Mucosa of rectum (tissue), 2 donors: ENCODE results near the gene ECHDC1.

Experiments
- H3K27ac ChIP-seq, 2 donors: one replicate each; pipeline ENCODE4 v1.7.0; 2013; ENCODE audit warnings: inconsistent platforms in 2 of 2, low read depth in 2 of 2, low read length in 2 of 2
- H3K27me3 ChIP-seq, 2 donors: one replicate each; pipeline ENCODE4 v1.7.0; 2013; ENCODE audit warnings: low read length in 2 of 2; ENCODE audit not compliant: control insufficient read depth in 2 of 2, insufficient read depth in 2 of 2
- H3K36me3 ChIP-seq, 2 donors: one replicate each; pipeline ENCODE4 v1.7.0; 2013; ENCODE audit warnings: low read length in 2 of 2; ENCODE audit not compliant: control insufficient read depth in 2 of 2, insufficient read depth in 2 of 2
- H3K4me1 ChIP-seq, 2 donors: one replicate each; pipeline ENCODE4 v1.7.0; 2013; ENCODE audit warnings: low read length in 2 of 2, mild to moderate bottlenecking in 1 of 2; ENCODE audit not compliant: control insufficient read depth in 2 of 2, insufficient read depth in 2 of 2
- H3K4me3 ChIP-seq, 2 donors: one replicate each; pipeline ENCODE4 v1.7.0; 2013; ENCODE audit warnings: low read length in 2 of 2
- H3K9ac ChIP-seq, 2 donors: one replicate each; pipeline ENCODE4 v1.7.0; 2013; ENCODE audit warnings: low read length in 2 of 2, low read depth in 1 of 2, mild to moderate bottlenecking in 1 of 2
- H3K9me3 ChIP-seq, 2 donors: one replicate each; pipeline ENCODE4 v1.7.0; 2013; ENCODE audit warnings: low read length in 2 of 2; ENCODE audit not compliant: control insufficient read depth in 2 of 2
- donor health status: healthy.
- donor health status: Normal muscosa, but diverticular disease.

ECHDC1 gene

DNA sequence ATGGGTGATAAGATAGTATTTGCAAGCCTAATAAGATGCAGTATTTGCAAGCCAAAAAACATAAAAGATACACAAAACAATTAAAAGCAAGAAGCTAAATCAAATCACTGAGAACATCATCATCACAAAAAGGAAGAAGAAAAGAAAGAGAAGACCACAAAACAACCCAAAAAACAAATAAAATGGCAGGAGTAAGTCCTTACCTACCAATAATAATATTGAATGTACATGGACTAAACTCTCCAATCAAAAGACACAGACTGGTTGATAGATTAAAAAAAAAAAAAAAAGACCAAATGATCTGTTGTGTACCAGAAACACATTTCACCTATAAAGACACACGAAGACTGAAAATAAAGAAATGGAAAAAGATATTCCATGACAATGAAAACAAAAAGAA lies 37.7 kb downstream of the ECHDC1 start:
- Histone ChIP-seq H3K4me1 (no peaks in the 10 kb centered on the region), H3K27me3 (no peaks in the 10 kb centered on the region), H3K9me3 (peaks cover 0 to 2% of the 10 kb centered on the region in 2 donors), H3K4me3 (no peak overlapping the region), H3K27ac (no peak overlapping the region), H3K9ac (no peak overlapping the region), H3K36me3 (peaks cover 0 to 3% of the 10 kb centered on the region in 2 donors)

DNA sequence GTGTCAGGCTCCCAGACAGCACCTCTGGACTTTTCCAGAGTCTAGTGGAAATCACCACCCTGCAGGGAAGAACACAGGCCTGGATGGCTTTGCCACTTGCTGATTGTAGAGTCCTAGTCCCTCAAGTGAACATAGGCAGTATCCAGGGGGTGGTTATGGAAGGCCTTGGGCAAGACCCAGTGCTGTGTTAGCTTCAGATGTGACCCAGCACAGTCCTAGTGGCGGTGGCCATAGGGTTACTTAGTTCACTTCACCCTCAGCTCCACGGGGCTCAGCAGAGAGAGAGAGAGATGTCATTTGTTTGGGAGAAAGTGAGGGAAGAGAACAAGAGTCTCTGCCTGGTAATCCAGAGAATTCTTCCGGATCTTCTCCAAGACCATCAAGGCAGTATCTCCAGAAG lies 39.5 kb downstream of the ECHDC1 start:
- Histone ChIP-seq H3K27me3 (no peaks in the 10 kb centered on the region), H3K27ac (peak overlapping the region in 1 of 2 donors; percentile 73), H3K9ac (no peak overlapping the region), H3K9me3 (peaks cover 0 to 2% of the 10 kb centered on the region in 2 donors), H3K4me1 (no peaks in the 10 kb centered on the region), H3K36me3 (peaks cover 0 to 7% of the 10 kb centered on the region in 2 donors), H3K4me3 (no peak overlapping the region)

DNA sequence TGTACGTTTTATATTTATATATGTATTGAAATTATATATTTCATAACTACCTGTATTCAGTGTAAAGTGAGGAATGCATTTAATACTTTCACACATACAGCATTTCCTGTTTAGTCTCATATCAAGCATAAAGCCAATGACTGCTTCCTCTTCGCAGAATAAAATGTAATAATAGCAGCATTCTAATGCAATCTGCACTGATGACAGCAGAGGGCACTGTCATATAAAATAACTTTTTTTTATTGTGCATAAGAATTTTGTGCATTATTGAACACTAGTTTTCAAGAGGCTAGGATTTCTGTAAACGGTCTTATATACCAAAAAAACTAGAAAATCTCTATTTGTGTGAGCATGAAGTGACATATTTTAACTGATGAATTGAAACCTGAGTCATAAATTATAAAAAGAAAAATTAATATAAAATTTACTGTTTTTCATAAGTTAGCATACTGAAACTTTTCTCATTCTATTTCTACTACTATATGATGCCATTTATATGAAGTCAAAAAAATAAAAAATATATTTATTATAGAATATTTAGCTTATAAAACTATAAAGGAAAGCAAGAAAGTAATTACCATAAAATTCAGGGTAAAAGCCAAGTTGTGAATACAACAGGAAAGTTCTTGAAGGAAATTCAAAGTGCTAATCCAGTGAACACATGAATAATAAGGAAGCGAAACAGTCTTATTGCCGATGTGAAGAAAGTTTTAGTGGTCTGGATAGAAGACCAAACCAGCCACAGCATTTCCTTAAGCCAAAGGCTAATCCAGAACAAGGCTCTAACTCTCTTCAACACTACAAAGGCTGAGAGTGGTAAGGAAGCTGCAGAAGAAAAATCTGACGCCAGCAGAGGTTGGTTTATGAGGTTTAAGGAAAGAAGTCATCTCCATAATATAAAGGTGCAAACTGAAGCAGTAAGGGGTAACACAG lies 40.4 kb downstream of the ECHDC1 start:
- H3K9ac ChIP-seq: peak overlapping the region in 1 of 2 donors; percentile 4
- no peak overlapping the region for H3K4me3 ChIP-seq
- no peaks in the 10 kb centered on the region for H3K4me1 ChIP-seq
- peaks cover 0 to 1% of the 10 kb centered on the region in 2 donors for H3K9me3 ChIP-seq
- H3K36me3 ChIP-seq: peaks cover 0 to 7% of the 10 kb centered on the region in 2 donors
- H3K27me3 ChIP-seq: no peaks in the 10 kb centered on the region
- H3K27ac ChIP-seq: peak overlapping the region; percentile 3 to 73

DNA sequence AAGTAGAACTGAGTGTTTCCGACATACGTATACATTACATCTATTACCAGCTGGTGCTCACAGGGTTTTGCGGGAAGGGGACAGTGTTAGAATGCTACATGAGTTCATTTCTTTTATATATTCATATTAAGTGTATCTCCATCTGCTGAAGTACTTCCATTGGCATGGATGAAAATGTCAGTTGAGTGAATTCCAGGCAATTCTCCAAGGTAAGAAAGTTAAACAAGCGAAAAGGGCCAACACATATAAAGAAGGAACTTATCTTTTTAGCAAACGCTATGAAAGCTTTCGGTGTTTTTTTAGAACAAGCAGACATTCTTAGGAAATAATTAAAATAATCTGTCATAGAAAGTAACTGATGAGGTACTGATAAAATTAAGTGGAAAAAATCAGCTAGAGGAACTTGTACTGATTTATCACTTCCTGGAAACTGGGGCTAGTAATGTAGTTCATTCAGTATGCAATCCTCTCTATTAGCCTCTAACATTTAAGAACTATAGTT lies 42.2 kb downstream of the ECHDC1 start:
- peaks cover 0 to 8% of the 10 kb centered on the region in 2 donors for H3K36me3 ChIP-seq
- H3K27me3 ChIP-seq: no peaks in the 10 kb centered on the region
- H3K27ac ChIP-seq: no peak overlapping the region
- no peaks in the 10 kb centered on the region for H3K9me3 ChIP-seq
- no peak overlapping the region for H3K4me3 ChIP-seq
- H3K9ac ChIP-seq: no peak overlapping the region
- H3K4me1 ChIP-seq: no peaks in the 10 kb centered on the region

DNA sequence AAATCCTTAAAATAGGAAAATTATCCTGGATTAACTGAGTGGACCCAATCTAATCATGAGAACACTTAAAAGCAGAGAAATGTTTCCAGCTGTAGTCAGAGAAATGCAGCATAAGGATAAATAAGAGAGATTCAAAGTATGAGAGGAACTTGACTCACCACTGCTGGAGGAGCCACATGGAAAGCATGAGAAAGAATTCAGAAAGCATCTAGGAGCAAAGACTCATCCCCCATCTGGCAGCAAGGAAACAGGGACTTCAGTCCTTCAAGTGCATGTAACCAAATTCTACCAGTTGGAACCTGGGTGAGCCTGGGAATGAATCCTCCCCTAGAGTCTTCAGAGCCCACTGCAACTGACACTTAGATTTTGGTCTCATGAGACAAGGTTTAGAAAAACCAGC lies 43.0 kb downstream of the ECHDC1 start:
- H3K36me3 ChIP-seq: peaks cover 0 to 7% of the 10 kb centered on the region in 2 donors
- H3K4me3 ChIP-seq: no peak overlapping the region
- no peak overlapping the region for H3K27ac ChIP-seq
- no peaks in the 10 kb centered on the region for H3K9me3 ChIP-seq
- H3K9ac ChIP-seq: no peak overlapping the region
- no peaks in the 10 kb centered on the region for H3K4me1 ChIP-seq
- H3K27me3 ChIP-seq: no peaks in the 10 kb centered on the region

DNA sequence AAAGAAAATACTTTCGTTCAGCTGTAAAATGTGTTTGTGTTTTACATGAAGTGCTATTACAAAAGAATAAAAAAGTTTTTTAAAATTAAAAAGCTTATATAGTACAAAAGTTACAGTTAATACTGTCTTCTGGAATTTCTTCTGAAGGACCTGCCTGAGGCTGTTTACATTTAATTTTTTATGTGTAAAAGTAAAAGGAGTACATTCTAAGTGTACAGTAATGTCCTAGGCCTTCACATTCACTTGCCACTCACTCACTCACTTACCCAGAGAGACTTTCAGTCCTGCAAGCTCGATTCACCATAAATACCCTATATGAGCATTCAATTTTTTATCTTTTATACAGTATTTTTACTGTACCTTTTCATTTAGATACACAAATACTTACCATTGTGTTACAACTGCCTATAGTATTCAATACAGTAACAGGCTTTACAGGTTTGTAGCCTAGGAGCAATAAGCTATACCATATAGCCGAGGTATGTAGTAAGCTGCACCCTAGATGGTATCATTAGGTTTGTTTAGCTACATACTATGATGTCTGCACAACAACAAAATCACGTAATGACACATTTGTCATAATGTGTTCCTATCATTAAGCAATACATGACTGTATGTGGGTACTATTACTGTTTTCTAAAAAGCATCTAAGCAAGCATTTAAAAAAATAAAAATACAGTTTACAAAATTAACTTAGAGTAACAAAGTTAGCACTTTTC lies 43.7 kb downstream of the ECHDC1 start:
- Histone ChIP-seq H3K36me3 (peaks cover 0 to 7% of the 10 kb centered on the region in 2 donors), H3K27ac (no peak overlapping the region), H3K4me3 (no peak overlapping the region), H3K9me3 (no peaks in the 10 kb centered on the region), H3K27me3 (no peaks in the 10 kb centered on the region), H3K9ac (no peak overlapping the region), H3K4me1 (no peaks in the 10 kb centered on the region)

DNA sequence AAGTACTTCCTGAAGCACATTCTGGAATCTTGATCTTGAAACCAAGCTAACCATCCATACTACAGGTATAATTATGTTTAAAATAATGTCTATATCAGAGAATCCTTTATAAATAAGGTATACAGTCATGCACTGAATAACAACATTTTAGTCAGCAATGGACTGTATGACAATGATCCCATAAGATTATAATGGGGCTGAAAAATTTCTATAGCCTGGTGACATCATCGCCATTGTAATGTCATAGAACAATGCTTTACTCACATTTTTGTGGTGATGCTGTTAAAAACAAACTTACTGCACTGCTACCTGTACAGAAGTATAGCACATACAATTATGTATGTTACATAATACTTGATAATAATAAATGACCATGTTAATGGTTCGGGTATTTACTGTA lies 44.9 kb downstream of the ECHDC1 start:
- H3K9ac ChIP-seq: no peak overlapping the region
- no peaks in the 10 kb centered on the region for H3K9me3 ChIP-seq
- H3K4me3 ChIP-seq: no peak overlapping the region
- H3K27ac ChIP-seq: no peak overlapping the region
- peaks cover 0 to 7% of the 10 kb centered on the region in 2 donors for H3K36me3 ChIP-seq
- no peaks in the 10 kb centered on the region for H3K4me1 ChIP-seq
- no peaks in the 10 kb centered on the region for H3K27me3 ChIP-seq

DNA sequence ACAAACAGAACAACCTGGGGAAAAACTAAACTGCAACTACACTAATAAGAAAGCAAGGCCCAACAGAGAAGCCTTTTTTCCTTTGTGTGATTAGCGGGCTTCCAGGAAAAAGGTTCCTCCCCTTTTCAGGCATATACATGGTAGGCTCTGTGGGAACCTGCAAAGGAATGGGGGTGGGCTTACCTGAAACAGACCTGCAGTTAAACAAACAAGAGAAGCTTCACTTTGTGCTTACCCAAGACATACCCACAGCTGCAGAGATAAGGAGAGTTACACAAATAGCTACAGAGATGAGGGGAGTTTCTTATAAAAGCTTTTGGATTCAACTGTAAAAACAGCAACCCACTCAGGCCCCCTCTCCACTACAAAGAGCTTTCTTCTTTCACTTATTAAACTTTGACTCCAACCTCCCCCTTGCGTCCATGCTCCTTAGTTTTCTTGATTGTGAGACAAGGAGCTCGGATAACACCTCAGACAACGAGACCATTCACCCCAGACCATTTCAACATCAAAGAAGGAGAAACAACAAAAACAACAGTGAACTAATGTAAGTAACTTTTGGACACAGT lies 45.8 kb downstream of the ECHDC1 start:
- H3K9ac ChIP-seq: no peak overlapping the region
- peaks cover 0 to 7% of the 10 kb centered on the region in 2 donors for H3K36me3 ChIP-seq
- no peak overlapping the region for H3K27ac ChIP-seq
- H3K27me3 ChIP-seq: no peaks in the 10 kb centered on the region
- no peak overlapping the region for H3K4me3 ChIP-seq
- no peaks in the 10 kb centered on the region for H3K4me1 ChIP-seq
- H3K9me3 ChIP-seq: no peaks in the 10 kb centered on the region

DNA sequence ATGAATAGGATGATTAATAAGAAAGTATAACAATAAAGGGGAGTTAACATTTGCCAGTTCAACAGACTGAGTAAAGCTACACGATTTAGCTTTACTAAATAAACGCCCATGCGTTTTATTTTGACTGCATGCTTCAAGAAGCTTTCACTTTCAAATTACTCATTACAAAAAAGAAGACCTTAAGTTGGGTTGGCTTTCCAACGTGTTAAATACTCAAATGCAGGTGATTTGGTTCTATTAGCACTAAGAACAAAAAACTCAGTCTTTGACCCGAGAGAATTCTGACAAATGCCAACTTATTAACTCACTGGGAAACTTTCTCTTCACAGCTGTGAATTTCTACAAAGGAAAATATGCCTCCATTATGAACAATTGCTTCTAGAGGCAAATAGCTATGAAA lies 51.9 kb downstream of the ECHDC1 start:
- Histone ChIP-seq H3K9ac (no peak overlapping the region), H3K4me3 (no peak overlapping the region), H3K4me1 (no peaks in the 10 kb centered on the region), H3K27me3 (no peaks in the 10 kb centered on the region), H3K9me3 (no peaks in the 10 kb centered on the region), H3K36me3 (peaks cover 14 to 20% of the 10 kb centered on the region in 2 donors), H3K27ac (no peak overlapping the region)
